PC-9 (cell line): ENCODE measurements around the gene FAM229A. TPM values are rescaled to one million over a fixed set of nuclear protein-coding genes. Genes with fewer than 3 reads are reported as not detected.

ENCODE experiments used
- BruUV-seq: library from RNA; stranded (reverse); fragments of 400-500 nt; replicated peaks from 2 replicates; lab custom pipeline; 2021; lab: Mats Ljungman, UMichigan
- CTCF ChIA-PET: fragments of 300-600 bp; sonication (Branson Sonifier 250); formaldehyde crosslinking; loops from one replicate; lab custom pipeline; 2022; ENCODE audit warnings: antibody characterized with exemption; lab: Charles Lee
- POLR2A ChIA-PET: fragments of 300-600 bp; sonication (Branson Sonifier 250); formaldehyde crosslinking; loops from one replicate; lab custom pipeline; 2022; ENCODE audit warnings: antibody characterized with exemption; ENCODE audit not compliant: unreplicated experiment; lab: Charles Lee
- DNase-seq, 2 experiments: peaks; one replicate each; pipeline versions ENCODE4 v3.0.0 to v3.0.0-alpha.2; 2015 to 2022; ENCODE audit warnings: mixed read lengths in 1 of 2
- H2AFZ ChIP-seq: fragments of 200-600 bp; sonication (generic); 2 replicates; pipeline ENCODE4 v1.8.1; 2017; ENCODE audit warnings: antibody characterized with exemption
- H3F3A ChIP-seq: fragments of 200-600 bp; sonication (generic); 2 replicates; pipeline ENCODE4 v1.8.1; 2017; ENCODE audit warnings: antibody characterized with exemption, mild to moderate bottlenecking, low read depth; ENCODE audit not compliant: insufficient read depth
- H3K27ac ChIP-seq: fragments of 200-600 bp; sonication (generic); 2 replicates; pipeline ENCODE4 v1.6.1; 2016; ENCODE audit warnings: mixed run types
- H3K27me3 ChIP-seq: fragments of 200-600 bp; sonication (generic); 2 replicates; pipeline ENCODE4 v1.6.1; 2016; ENCODE audit warnings: low read depth, mixed run types; ENCODE audit not compliant: insufficient read depth
- H3K36me3 ChIP-seq: fragments of 200-600 bp; sonication (generic); 2 replicates; pipeline ENCODE4 v1.6.1; 2016; ENCODE audit warnings: low read depth, mixed run types
- H3K4me1 ChIP-seq: fragments of 200-600 bp; sonication (generic); replicated peaks from 2 replicates; pipeline ENCODE4 v1.6.1; 2016; ENCODE audit warnings: mixed run types; ENCODE audit not compliant: insufficient read depth
- H3K4me2 ChIP-seq: fragments of 200-600 bp; sonication (generic); 2 replicates; pipeline ENCODE4 v1.6.1; 2017; ENCODE audit warnings: mixed run types
- H3K4me3 ChIP-seq: fragments of 200-600 bp; sonication (generic); 2 replicates; pipeline ENCODE4 v1.6.1; 2016; ENCODE audit warnings: mixed run types
- H3K79me2 ChIP-seq: fragments of 200-600 bp; sonication (generic); 2 replicates; pipeline ENCODE4 v1.6.1; 2017; ENCODE audit warnings: low read depth, mixed run types
- H3K9me2 ChIP-seq: fragments of 200-600 bp; sonication (generic); 2 replicates; pipeline ENCODE4 v1.8.1; 2017; ENCODE audit warnings: mild to moderate bottlenecking; ENCODE audit not compliant: insufficient read depth
- H3K9me3 ChIP-seq: fragments of 200-600 bp; sonication (generic); 2 replicates; pipeline ENCODE4 v1.8.1; 2016; ENCODE audit warnings: low read depth; ENCODE audit not compliant: insufficient read depth
- H4K20me1 ChIP-seq: fragments of 200-600 bp; sonication (generic); 2 replicates; pipeline ENCODE4 v1.8.1; 2017; ENCODE audit not compliant: insufficient read depth
- EZH2 ChIP-seq: fragments of 200-600 bp; sonication (generic); IDR thresholded peaks from 2 replicates; pipeline ENCODE4 v1.8.0; 2017; ENCODE audit warnings: antibody characterized with exemption, low read depth
- intact Hi-C: fragments of 100-400 bp; cut with micrococcal nuclease; formaldehyde crosslinking; loops from one replicate; pipeline ENCODE4 v1.10.0; 2022; ENCODE audit not compliant: unreplicated experiment
- total RNA-seq: library from RNA; stranded (reverse); gene quantifications from 2 replicates; pipeline ENCODE4 v1.2.3, GENCODE V29; 2021
- TF ChIP-seq, protein P1 (sequence below): fragments of 200-600 bp; sonication (generic); conservative IDR thresholded peaks from 2 replicates; pipeline ENCODE4 v1.6.1; 2017; ENCODE audit warnings: mixed run types, antibody characterized with exemption, mild to moderate bottlenecking, moderate library complexity

Gene FAM229A
- total RNA-seq, 1 experiment from 2014 or later = 13.1 TPM

DNA sequence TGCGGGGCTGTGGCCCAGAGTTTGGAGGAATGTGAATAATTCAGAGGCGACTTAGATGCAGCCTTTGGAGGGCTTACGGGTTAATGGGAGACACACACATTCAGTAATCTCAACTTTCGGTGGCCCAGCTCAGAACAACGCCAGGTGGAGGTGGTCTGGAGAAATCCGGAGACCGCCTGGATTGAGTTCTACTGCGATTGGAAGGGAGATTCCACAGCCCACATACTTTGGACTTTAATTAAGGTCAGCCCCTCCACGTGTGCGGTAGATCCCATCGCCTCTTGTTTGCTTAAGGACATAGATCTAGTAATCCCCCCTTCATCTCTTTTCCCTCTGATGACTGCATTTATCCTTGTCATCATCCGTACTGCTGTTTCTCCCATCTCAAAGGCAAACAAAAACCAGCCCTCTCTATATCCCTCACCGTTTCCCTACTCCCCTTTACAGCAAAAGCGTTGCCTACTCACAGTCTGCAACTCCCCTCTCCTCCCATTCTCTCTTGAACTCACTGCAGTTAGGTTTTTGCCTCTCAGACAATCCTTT is 32.7 kb upstream of the FAM229A start:
- Histone ChIP-seq H3K4me3 (peak overlapping the region; percentile 71), H3K4me2 (peak overlapping the region; percentile 88), H3K9me2 (no peaks in the 10 kb centered on the region), H3K79me2 (peaks cover 38% of the 10 kb centered on the region), H4K20me1 (peaks cover 6% of the 10 kb centered on the region), H3K36me3 (peaks cover 10% of the 10 kb centered on the region; the same call in 1 of the 2 replicates), H3K4me1 (peaks cover 22% of the 10 kb centered on the region), H3K27ac (peak overlapping the region; percentile 59), H3K27me3 (no peaks in the 10 kb centered on the region), H3F3A (peaks cover 6% of the 10 kb centered on the region; the same call in 1 of the 2 replicates), H2AFZ (peak overlapping the region; percentile 98), H3K9me3 (no peaks in the 10 kb centered on the region)
- intact Hi-C loops = loop anchor here (1.0 to 10.0 kb wide), 3 partner anchors 63 to 422 kb away; partner anchors contain the start of genes EIF3I, S100PBP, TMEM234 and YARS1
- TSS peak; percentile 89 for BruUV-seq
- ChIA-PET CTCF (interaction anchor here (0.6 kb wide), 1 partner anchor 775 kb away, joined by 5 read pairs; no protein-coding TSS in a partner anchor), POLR2A (interaction anchor here (0.9 to 1.0 kb wide), 2 partner anchors 59 to 189 kb away, joined by 3 to 9 read pairs; partner anchors contain the start of genes IQCC and MARCKSL1)
- TF ChIP-seq EZH2 = no peak
- TF ChIP-seq, protein P1, sequence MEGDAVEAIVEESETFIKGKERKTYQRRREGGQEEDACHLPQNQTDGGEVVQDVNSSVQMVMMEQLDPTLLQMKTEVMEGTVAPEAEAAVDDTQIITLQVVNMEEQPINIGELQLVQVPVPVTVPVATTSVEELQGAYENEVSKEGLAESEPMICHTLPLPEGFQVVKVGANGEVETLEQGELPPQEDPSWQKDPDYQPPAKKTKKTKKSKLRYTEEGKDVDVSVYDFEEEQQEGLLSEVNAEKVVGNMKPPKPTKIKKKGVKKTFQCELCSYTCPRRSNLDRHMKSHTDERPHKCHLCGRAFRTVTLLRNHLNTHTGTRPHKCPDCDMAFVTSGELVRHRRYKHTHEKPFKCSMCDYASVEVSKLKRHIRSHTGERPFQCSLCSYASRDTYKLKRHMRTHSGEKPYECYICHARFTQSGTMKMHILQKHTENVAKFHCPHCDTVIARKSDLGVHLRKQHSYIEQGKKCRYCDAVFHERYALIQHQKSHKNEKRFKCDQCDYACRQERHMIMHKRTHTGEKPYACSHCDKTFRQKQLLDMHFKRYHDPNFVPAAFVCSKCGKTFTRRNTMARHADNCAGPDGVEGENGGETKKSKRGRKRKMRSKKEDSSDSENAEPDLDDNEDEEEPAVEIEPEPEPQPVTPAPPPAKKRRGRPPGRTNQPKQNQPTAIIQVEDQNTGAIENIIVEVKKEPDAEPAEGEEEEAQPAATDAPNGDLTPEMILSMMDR = no peak
- no peak for DNase-seq

DNA sequence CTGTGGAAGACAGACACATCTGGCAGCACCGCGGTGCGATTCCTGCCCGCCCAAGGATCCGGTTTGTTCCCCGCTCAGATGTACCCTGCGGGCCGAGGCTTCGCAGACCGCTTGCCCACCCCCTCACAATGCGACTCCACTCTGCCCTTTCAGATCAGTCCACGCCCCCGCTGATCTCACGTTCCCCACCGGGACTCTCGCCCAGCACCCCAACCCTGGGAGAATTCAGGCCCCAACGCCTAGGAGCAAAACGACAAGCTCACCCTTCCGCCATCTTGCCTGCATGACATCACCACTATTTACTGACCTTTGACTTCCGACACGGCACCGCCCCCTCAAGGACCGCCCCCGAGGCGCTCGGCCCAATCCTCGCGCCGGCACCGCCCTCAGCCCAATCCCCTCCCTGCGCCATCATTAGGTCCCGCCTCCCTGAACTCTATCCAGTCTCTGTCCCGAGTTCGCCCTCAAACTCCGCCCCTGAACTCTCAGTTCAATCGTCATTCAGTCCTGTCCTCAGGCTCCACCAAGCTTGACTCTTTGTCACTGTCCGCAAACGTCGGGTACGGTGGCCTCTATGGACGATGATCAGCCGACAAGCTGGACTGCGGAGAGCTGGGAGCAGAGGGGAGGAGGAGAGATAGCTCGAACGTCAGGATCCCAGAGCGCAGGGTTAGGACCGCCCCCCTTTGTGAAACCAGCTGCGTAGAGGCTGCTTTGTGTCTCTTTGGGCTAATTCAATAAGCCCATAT is 32.0 kb upstream of the FAM229A start, which contains the start of gene BSDC1:
Gene BSDC1 (minus strand): TSS at position 301 of the 749 bp plus-strand sequence. CDS start 27 bp downstream, at position 274.
- intact Hi-C loops = loop anchor here (1.0 to 10.0 kb wide), 3 partner anchors 62 to 423 kb away; partner anchors contain the start of genes EIF3I, S100PBP, TMEM234 and YARS1
- no peaks in the 10 kb centered on the region for H3K9me2 ChIP-seq
- H2AFZ ChIP-seq = peak within 1 kb of the TSS; percentile 98
- ChIA-PET POLR2A (interaction anchor here (0.6 to 1.0 kb wide), 4 partner anchors 44 to 749 kb away, joined by 3 to 10 read pairs (median 8); partner anchors contain the start of genes IQCC, MARCKSL1 and PEF1), CTCF (no interaction called here)
- H3K4me2 ChIP-seq = peak within 1 kb of the TSS; percentile 98
- peaks cover 22% of the 10 kb centered on the region for H3K4me1 ChIP-seq
- no peaks in the 10 kb centered on the region for H3K9me3 ChIP-seq
- peaks cover 7% of the 10 kb centered on the region; the same call in 1 of the 2 replicates for H3F3A ChIP-seq
- peaks cover 11% of the 10 kb centered on the region; the same call in 1 of the 2 replicates for H3K36me3 ChIP-seq
- H3K79me2 ChIP-seq = peaks cover 38% of the 10 kb centered on the region
- no peaks in the 10 kb centered on the region for H3K27me3 ChIP-seq
- no TSS peak for BruUV-seq
- peaks cover 6% of the 10 kb centered on the region for H4K20me1 ChIP-seq
- no peak for TF ChIP-seq EZH2
- TF ChIP-seq, protein P1 = no peak
- peak within 1 kb of the TSS; percentile 71 for H3K4me3 ChIP-seq
- peak; percentile 97 to 98 for DNase-seq
- peak within 1 kb of the TSS; percentile 59 for H3K27ac ChIP-seq

DNA sequence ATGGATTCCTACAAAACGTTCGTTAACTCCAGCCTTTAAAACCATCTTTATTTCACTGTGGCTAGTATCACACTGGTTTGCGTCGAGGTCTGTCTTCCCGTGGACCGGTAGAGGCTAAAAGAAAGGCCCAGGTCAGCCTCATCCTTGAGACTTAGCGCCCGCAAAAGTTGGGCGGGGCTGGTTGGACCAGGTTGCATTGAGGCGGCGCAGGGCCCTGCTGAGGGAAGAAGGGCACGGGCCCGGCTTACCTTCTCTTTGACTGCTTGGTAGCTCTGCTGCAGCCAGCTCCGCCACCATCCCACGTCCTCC is 31.5 kb upstream of the FAM229A start:
- Histone ChIP-seq H3K27me3 (no peaks in the 10 kb centered on the region), H3K9me3 (no peaks in the 10 kb centered on the region), H3K36me3 (peaks cover 11% of the 10 kb centered on the region; the same call in 1 of the 2 replicates), H4K20me1 (peaks cover 6% of the 10 kb centered on the region), H2AFZ (peak overlapping the region; percentile 91), H3F3A (peaks cover 10% of the 10 kb centered on the region; the same call in 1 of the 2 replicates), H3K79me2 (peaks cover 38% of the 10 kb centered on the region), H3K9me2 (no peaks in the 10 kb centered on the region), H3K4me1 (peaks cover 22% of the 10 kb centered on the region), H3K4me2 (peak overlapping the region; percentile 98), H3K4me3 (peak overlapping the region; percentile 71), H3K27ac (peak overlapping the region; percentile 52)
- no peak for TF ChIP-seq EZH2
- TF ChIP-seq, protein P1 = no peak
- POLR2A ChIA-PET = interaction anchor here (0.6 to 1.0 kb wide), 2 partner anchors 188 to 749 kb away, joined by 9 to 10 read pairs; partner anchors contain the start of genes IQCC and PEF1
- CTCF ChIA-PET = no interaction called here
- intact Hi-C loops = loop anchor here (1.0 to 10.0 kb wide), 3 partner anchors 61 to 424 kb away; partner anchors contain the start of genes EIF3I, S100PBP, TMEM234 and YARS1
- BruUV-seq = TSS peak; percentile 56
- peak in 1 of 2 experiments; percentile 45 for DNase-seq
